IMR-90 (cell line): ENCODE measurements around the gene TMEM231. TPM values are rescaled to one million over a fixed set of nuclear protein-coding genes. Genes with fewer than 3 reads are reported as not detected.

ENCODE experiments used
- polyA plus RNA-seq, 3 experiments: library from polyadenylated mRNA; depleted of rRNA; stranded (reverse); fragments of >200 nt; gene quantifications; 2 replicates each; pipeline ENCODE4 v1.2.3, GENCODE V29; 2012; ENCODE audit warnings: low replicate concordance in 1 of 3
- total RNA-seq: library from RNA; depleted of rRNA; stranded (reverse); fragments of >200 nt; gene quantifications from 2 replicates; pipeline ENCODE4 v1.2.3, GENCODE V29; 2012; rRNA removed

TMEM231 gene
- total and polyA plus RNA-seq, 2 of the 4 experiments (the other 2 are of a cell fraction), result 10.6 to 15.4 TPM

Other genes starting within 250 kb of the TMEM231 start
- 15.6 and 32.5 TPM in 2 replicates for gene CFDP1, start 122.7 kb downstream of the TMEM231 start, total RNA-seq
- 36.2 and 38.7 TPM in 2 replicates for gene CFDP1, start 122.7 kb downstream of the TMEM231 start, polyA plus RNA-seq (2012; rRNA removed)
- 10.9 and 16.7 TPM in 2 replicates for gene TMEM170A, start 91.6 kb downstream of the TMEM231 start, total RNA-seq
- 6.1 and 7.3 TPM in 2 replicates for gene TMEM170A, start 91.6 kb downstream of the TMEM231 start, polyA plus RNA-seq (2012; rRNA removed)
- under 0.01 TPM in 2 replicates for gene CHST6, start 60.8 kb downstream of the TMEM231 start, total RNA-seq
- gene CHST6, start 60.8 kb downstream of the TMEM231 start, polyA plus RNA-seq (2012; rRNA removed), result 0.12 and 0.19 TPM in 2 replicates
- not detected in 2 replicates for gene CHST5, start 20.1 kb downstream of the TMEM231 start, total RNA-seq
- gene CHST5, start 20.1 kb downstream of the TMEM231 start, polyA plus RNA-seq (2012; rRNA removed), result not detected in 2 replicates
- 33.3 and 55.8 TPM in 2 replicates for gene GABARAPL2, start 10.1 kb upstream of the TMEM231 start, total RNA-seq
- gene GABARAPL2, start 10.1 kb upstream of the TMEM231 start, polyA plus RNA-seq (2012; rRNA removed), result 64.5 and 65.9 TPM in 2 replicates
- gene ADAT1, start 67.0 kb upstream of the TMEM231 start, total RNA-seq, result 36.7 and 52.9 TPM in 2 replicates
- gene ADAT1, start 67.0 kb upstream of the TMEM231 start, polyA plus RNA-seq (2012; rRNA removed), result 22.7 and 23.4 TPM in 2 replicates
- gene KARS1, start 91.4 kb upstream of the TMEM231 start, total RNA-seq, result 228 and 229 TPM in 2 replicates
- 111 and 122 TPM in 2 replicates for gene KARS1, start 91.4 kb upstream of the TMEM231 start, polyA plus RNA-seq (2012; rRNA removed)
- gene TERF2IP, start 91.5 kb upstream of the TMEM231 start, total RNA-seq, result 15.4 and 25.6 TPM in 2 replicates
- 32.5 and 35.2 TPM in 2 replicates for gene TERF2IP, start 91.5 kb upstream of the TMEM231 start, polyA plus RNA-seq (2012; rRNA removed)
- gene CPHXL2, start 120.8 kb upstream of the TMEM231 start, total RNA-seq, result not detected in 2 replicates
- gene CPHXL2, start 120.8 kb upstream of the TMEM231 start, polyA plus RNA-seq (2012; rRNA removed), result not detected in 2 replicates
- not detected in 2 replicates for gene DUXB, start 145.2 kb upstream of the TMEM231 start, total RNA-seq
- not detected in 2 replicates for gene DUXB, start 145.2 kb upstream of the TMEM231 start, polyA plus RNA-seq (2012; rRNA removed)
- not detected in 2 replicates for gene CPHXL, start 170.2 kb upstream of the TMEM231 start, total RNA-seq
- gene CPHXL, start 170.2 kb upstream of the TMEM231 start, polyA plus RNA-seq (2012; rRNA removed), result not detected in 2 replicates